ENCODE data around the gene SGF29. TPM values are rescaled to one million over a fixed set of nuclear protein-coding genes. Genes with fewer than 3 reads are reported as not detected.

The SGF29 gene
- total and polyA plus RNA-seq, 2 of the 8 experiments (the other 6 are each of a cell fraction or from before 2014, with no cell fraction given): 3.1 to 22.7 TPM

GRCh38 chr16:28563218-28563617 is 9.5 kb downstream of the SGF29 start:
- Histone ChIP-seq H2BK5ac (ENCODE audit: low read depth, low read length) (no peak overlapping the region), H2BK12ac (ENCODE audit: low read depth, low read length) (no peak overlapping the region), H3K79me2 (ENCODE audit: control insufficient read depth in 1 of 2, insufficient read depth in 2 of 2, low read length in 2 of 2) (no peaks in the 10 kb centered on the region; a peak in 1 of 4 replicates), H3K36me3 (ENCODE audit: control insufficient read depth in 2 of 4, insufficient read depth in 4 of 4, low read length in 3 of 4) (peaks cover 0 to 3% (median 0%) of the 10 kb centered on the region in 4 experiments; a peak in 1 of 8 replicates), H3K18ac (ENCODE audit: extremely low read depth, low read length) (no peak overlapping the region), H4K5ac (ENCODE audit: insufficient read length, low read depth, low read length) (no peak overlapping the region), H4K91ac (replicated peaks; ENCODE audit: insufficient read length, low read length) (no peak overlapping the region), H3K4me3 (ENCODE audit: extremely low read depth in 1 of 4, insufficient read depth in 2 of 4, low read depth in 3 of 4, low read length in 4 of 4) (no peak overlapping the region), H4K20me1 (replicated peaks in 1 of 2; ENCODE audit: control insufficient read depth in 1 of 2, insufficient read depth in 2 of 2, low read length in 2 of 2) (no peaks in the 10 kb centered on the region), H2AK5ac (ENCODE audit: low read depth, low read length) (no peak overlapping the region), H3K4me1 (replicated peaks in 1 of 4; ENCODE audit: control insufficient read depth in 3 of 4, insufficient read depth in 4 of 4, low read length in 3 of 4) (no peaks in the 10 kb centered on the region), H3K56ac (replicated peaks; ENCODE audit: insufficient read length, low read depth, low read length) (no peak overlapping the region), H3K4me2 (ENCODE audit: insufficient read depth in 1 of 2, low read depth in 2 of 2, low read length in 2 of 2) (no peak overlapping the region), H3K27me3 (replicated peaks in 1 of 4; ENCODE audit: control insufficient read depth in 3 of 4, extremely low read depth in 1 of 4, insufficient read depth in 3 of 4, low read length in 3 of 4) (no peaks in the 10 kb centered on the region), H2BK15ac (ENCODE audit: low read length) (no peak overlapping the region), H3K14ac (ENCODE audit: insufficient read length) (no peak overlapping the region), H4K8ac (ENCODE audit: extremely low read depth, insufficient read depth, low read length) (no peak overlapping the region), H3K9me3 (ENCODE audit: insufficient read depth in 2 of 2, low read depth in 1 of 2, low read length in 1 of 2) (peaks cover 7 to 9% of the 10 kb centered on the region in 2 experiments), H3K27ac (ENCODE audit: low read depth, low read length) (no peak overlapping the region), H3K23ac (ENCODE audit: insufficient read length) (no peak overlapping the region), H3K9ac (replicated peaks in 1 of 4; ENCODE audit: extremely low read depth in 1 of 4, low read depth in 3 of 4, low read length in 3 of 4) (no peak overlapping the region), H3K23me2 (ENCODE audit: low read depth, low read length) (no peaks in the 10 kb centered on the region), H2AFZ (ENCODE audit: low read length) (no peak overlapping the region), H3K4ac (replicated peaks; ENCODE audit: insufficient read length, low read depth, low read length) (no peak overlapping the region), H2BK120ac (replicated peaks; ENCODE audit: low read depth, low read length) (no peak overlapping the region), H3K79me1 (ENCODE audit: low read depth, low read length) (peaks cover 2% of the 10 kb centered on the region; the same call in 1 of the 2 replicates), H2BK20ac (ENCODE audit: low read length) (no peak overlapping the region)
- DNase-seq (ENCODE audit: low read depth in 1 of 2, low spot score in 2 of 2) (no peak), FAIRE-seq (no peak)
- ChIA-PET CTCF (ENCODE audit: partially characterized antibody) (no interaction called here), POLR2A (ENCODE audit: partially characterized antibody) (no interaction called here)
- TF ChIP-seq SIRT6 (IDR thresholded peaks at IDR 0.05; ENCODE audit: low read length) (no peak), PHF8 (conservative IDR thresholded peaks at IDR 0.05; ENCODE audit: low read depth, low read length) (no peak), FOSL1 (IDR thresholded peaks at IDR 0.05; ENCODE audit: insufficient read depth, low read depth, low read length) (no peak)
- 90% methylated on average over 6 of the region's 6 CpGs; no CpG with 5 or more reads in 1 of the 2 experiments for WGBS, 2 experiments (ENCODE audit: extremely low coverage in 1 of 2, insufficient coverage in 1 of 2, insufficient read length in 1 of 2, insufficient replicate concordance in 2 of 2, low coverage in 1 of 2, low lambda C conversion rate in 2 of 2, missing lambda C conversion rate in 1 of 2)

All from H1 (cell line).